ENCODE data around the gene FARP2.
A peak's percentile ranks its signal among the peaks of the same experiment; 100 is the strongest.

Gene FARP2

GRCh38 chr2:241323778-241324177 lies 32.3 kb upstream of the FARP2 start:
- DNase-seq (ENCODE audit: low read depth), result no peak

GRCh38 chr2:241324775-241325174 lies 31.3 kb upstream of the FARP2 start:
- DNase-seq (ENCODE audit: low read depth), result no peak

- DNase-seq (ENCODE audit: low read depth), result no peak
Observed at GRCh38 chr2:241325257-241325656, 30.8 kb upstream of the FARP2 start.

- DNase-seq (ENCODE audit: low read depth), result no peak
Observed at GRCh38 chr2:241329669-241330615, 26.1 kb upstream of the FARP2 start.

- DNase-seq (ENCODE audit: low read depth), result no peak
Observed at GRCh38 chr2:241330616-241330981, 25.5 kb upstream of the FARP2 start.

- DNase-seq (ENCODE audit: low read depth), result no peak
Observed at GRCh38 chr2:241334813-241335212, 21.3 kb upstream of the FARP2 start.

GRCh38 chr2:241339839-241340630 lies 16.1 kb upstream of the FARP2 start:
- peak; percentile 44 for DNase-seq (ENCODE audit: low read depth)

GRCh38 chr2:241340631-241341163 lies 15.4 kb upstream of the FARP2 start:
- no peak for DNase-seq (ENCODE audit: low read depth)

- DNase-seq (ENCODE audit: low read depth), result peak; percentile 58
Observed at GRCh38 chr2:241344925-241345651, 11.0 kb upstream of the FARP2 start.

GRCh38 chr2:241349941-241350340 lies 6.1 kb upstream of the FARP2 start:
- DNase-seq (ENCODE audit: low read depth), result no peak

- DNase-seq (ENCODE audit: low read depth), result no peak
Observed at GRCh38 chr2:241350530-241350877, 5.6 kb upstream of the FARP2 start.

- DNase-seq (ENCODE audit: low read depth), result no peak
Observed at GRCh38 chr2:241350878-241351639, 5.0 kb upstream of the FARP2 start.

GRCh38 chr2:241351640-241352031 lies 4.4 kb upstream of the FARP2 start:
- DNase-seq (ENCODE audit: low read depth), result no peak

- DNase-seq (ENCODE audit: low read depth), result no peak
Observed at GRCh38 chr2:241352227-241352626, 3.9 kb upstream of the FARP2 start.

- peak; percentile 41 for DNase-seq (ENCODE audit: low read depth)
Observed at GRCh38 chr2:241354668-241355658, 1.1 kb upstream of the FARP2 start.

- no peak for DNase-seq (ENCODE audit: low read depth)
Observed at GRCh38 chr2:241356871-241357260, 781 bp downstream of the FARP2 start.

- DNase-seq (ENCODE audit: low read depth), result no peak
Observed at GRCh38 chr2:241357531-241357930, 1.4 kb downstream of the FARP2 start.

- DNase-seq (ENCODE audit: low read depth), result no peak
Observed at GRCh38 chr2:241358470-241358869, 2.4 kb downstream of the FARP2 start.

- no peak for DNase-seq (ENCODE audit: low read depth)
Observed at GRCh38 chr2:241359481-241360045, 3.5 kb downstream of the FARP2 start.

- DNase-seq (ENCODE audit: low read depth), result no peak
Observed at GRCh38 chr2:241363426-241363825, 7.3 kb downstream of the FARP2 start.
